GM19438 (cell line): ENCODE measurements around the gene CCDC102A.
A peak's percentile ranks its signal among the peaks of the same experiment; 100 is the strongest.

ENCODE experiments used
- ATAC-seq: cut with Tn5 transposase; IDR thresholded peaks from one replicate; pipeline ENCODE4 v1.9.1; 2021; ENCODE audit warnings: low read depth; ENCODE audit not compliant: unreplicated experiment

The CCDC102A gene

GRCh38 chr16:57525761-57526160 is 10.6 kb downstream of the CCDC102A start:
- no peak for ATAC-seq

GRCh38 chr16:57522960-57523359 is 13.4 kb downstream of the CCDC102A start:
- ATAC-seq: no peak

- ATAC-seq: peak; percentile 73
Observed at GRCh38 chr16:57519796-57520360, 16.5 kb downstream of the CCDC102A start.

GRCh38 chr16:57518922-57519321 is 17.4 kb downstream of the CCDC102A start:
- no peak for ATAC-seq

- ATAC-seq: no peak
Observed at GRCh38 chr16:57518520-57518919, 17.9 kb downstream of the CCDC102A start.

GRCh38 chr16:57517397-57518367 is 18.7 kb downstream of the CCDC102A start:
- ATAC-seq: no peak

GRCh38 chr16:57516773-57517172 is 19.6 kb downstream of the CCDC102A start:
- no peak for ATAC-seq

- no peak for ATAC-seq
Observed at GRCh38 chr16:57516176-57516725, 20.1 kb downstream of the CCDC102A start.

GRCh38 chr16:57514791-57515600 is 21.4 kb downstream of the CCDC102A start:
- no peak for ATAC-seq

GRCh38 chr16:57514371-57514770 is 22.0 kb downstream of the CCDC102A start:
- ATAC-seq: no peak

- no peak for ATAC-seq
Observed at GRCh38 chr16:57513371-57514102, 22.8 kb downstream of the CCDC102A start.

- no peak for ATAC-seq
Observed at GRCh38 chr16:57512296-57513001, 23.9 kb downstream of the CCDC102A start.

- no peak for ATAC-seq
Observed at GRCh38 chr16:57510016-57510871, 26.1 kb downstream of the CCDC102A start.

- ATAC-seq: no peak
Observed at GRCh38 chr16:57509231-57509923, 27.0 kb downstream of the CCDC102A start.

GRCh38 chr16:57508035-57508425 is 28.3 kb downstream of the CCDC102A start:
- no peak for ATAC-seq

GRCh38 chr16:57507136-57508034 is 29.0 kb downstream of the CCDC102A start:
- ATAC-seq: no peak

- ATAC-seq: no peak
Observed at GRCh38 chr16:57505169-57505568, 31.2 kb downstream of the CCDC102A start.
